ENCODE measurements around the gene RNF223.
"Not testable (repeated sequence)": the region's sequence is repeated elsewhere in the genome, so short reads cannot be mapped to it uniquely, and the experiment has no call there.

RNF223 gene

GRCh38 chr1:1106510-1107221, 32.6 kb upstream of the RNF223 start:
- DNase-seq = no peak

DNA sequence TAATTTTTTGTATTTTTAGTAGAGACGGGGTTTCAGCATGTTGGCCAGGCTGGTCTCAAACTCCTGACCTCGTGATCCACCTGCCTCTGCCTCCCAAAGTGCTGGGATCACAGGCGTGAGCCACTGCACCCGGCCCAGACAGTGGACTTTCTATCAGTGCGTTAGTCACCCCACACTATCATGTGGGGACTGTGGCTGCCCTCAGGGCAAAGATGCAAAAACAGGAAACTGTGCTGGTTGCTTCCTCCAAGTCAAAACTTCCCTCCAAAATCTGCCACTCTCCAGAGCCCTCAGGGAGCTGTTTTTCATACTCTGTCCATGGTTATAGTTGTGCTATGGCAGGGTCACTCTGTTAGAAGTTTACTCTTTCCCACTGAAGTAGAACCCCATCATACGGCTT, 30.0 kb upstream of the RNF223 start:
- DNase-seq = not testable (repeated sequence)

DNA sequence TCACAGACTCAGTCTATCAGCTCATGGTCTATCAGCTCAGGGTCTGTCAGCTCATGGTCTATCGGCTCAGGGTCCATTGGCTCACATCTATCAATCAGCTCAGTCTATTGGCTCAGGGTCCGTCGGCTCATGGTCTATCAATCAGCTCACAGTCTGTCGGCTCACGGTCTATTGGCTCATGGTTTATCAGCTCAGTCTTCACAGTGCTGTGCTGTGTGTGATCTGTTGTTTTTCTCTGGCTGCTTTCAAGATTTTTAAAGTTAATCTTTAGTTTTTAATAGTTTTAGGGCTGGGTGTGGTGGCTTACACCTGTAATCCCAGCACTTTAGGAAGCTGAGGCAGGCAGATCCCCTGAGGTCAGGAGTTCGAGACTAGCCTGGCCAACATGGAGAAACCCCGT, 27.4 kb upstream of the RNF223 start:
- no peak for DNase-seq

GRCh38 chr1:1100296-1100695, 26.2 kb upstream of the RNF223 start:
- no peak for DNase-seq

DNA sequence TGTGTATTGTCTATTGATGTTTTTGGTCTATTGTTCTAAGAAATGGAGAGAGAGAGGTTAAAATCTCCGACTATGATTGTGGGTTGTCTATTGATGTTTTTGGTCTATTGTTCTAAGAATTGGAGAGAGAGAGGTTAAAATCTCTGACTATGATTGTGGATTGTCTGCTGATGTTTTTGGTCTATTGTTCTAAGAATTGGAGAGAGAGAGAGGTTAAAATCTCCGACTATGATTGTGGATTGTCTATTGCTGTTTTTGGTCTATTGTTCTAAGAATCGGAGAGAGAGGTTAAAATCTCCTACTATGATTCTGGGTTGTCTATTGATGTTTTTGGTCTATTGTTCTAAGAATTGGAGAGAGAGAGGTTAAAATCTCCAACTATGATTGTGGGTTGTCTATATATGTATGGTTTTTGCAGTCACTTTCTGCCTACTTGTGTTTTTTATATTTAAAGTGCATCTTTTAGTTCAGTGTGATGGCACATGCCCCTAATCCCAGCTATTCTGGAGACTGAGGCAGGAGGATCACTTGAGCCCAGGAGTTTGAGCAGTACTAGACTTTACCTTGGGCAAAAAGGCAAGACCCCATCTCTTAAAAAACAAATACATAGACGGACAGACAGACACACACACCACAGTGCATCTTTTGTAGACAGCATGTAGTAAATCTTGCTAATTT, 25.5 kb upstream of the RNF223 start:
- no peak for DNase-seq

DNA sequence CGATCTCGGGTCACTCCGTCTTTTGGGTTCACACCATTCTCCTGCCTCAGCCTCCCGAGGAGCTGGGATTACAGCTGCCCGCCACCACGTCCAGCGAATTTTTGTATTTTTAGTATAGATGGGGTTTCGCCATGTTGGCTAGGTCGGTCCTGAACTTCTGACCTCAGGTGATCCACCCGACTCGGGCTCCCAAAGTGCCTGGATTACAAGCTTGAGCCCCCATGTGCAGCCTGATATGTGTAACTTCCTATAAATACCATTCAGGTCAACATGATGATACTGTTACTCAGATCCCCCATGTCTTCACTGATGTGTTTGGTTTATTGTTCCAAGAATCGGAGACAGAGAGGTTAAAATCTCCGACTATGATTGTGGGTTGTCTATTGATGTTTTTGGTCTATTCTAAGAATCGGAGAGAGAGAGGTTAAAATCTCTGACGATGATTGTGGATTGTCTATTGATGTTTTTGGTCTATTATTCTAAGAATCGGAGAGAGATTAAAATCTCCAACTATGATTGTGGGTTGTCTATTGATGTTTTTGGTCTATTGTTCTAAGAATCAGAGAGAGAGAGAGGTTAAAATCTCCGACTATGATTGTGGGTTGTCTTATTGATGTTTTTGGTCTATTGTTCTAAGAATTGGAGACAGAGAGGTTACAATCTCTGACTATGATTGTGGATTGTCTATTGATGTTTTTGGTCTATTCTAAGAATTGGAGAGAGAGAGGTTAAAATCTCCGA, 24.7 kb upstream of the RNF223 start:
- no peak for DNase-seq

GRCh38 chr1:1096136-1096535, 22.0 kb upstream of the RNF223 start:
- DNase-seq = not testable (repeated sequence)

- DNase-seq = no peak
Observed at GRCh38 chr1:1094981-1095380, 20.9 kb upstream of the RNF223 start.

DNA sequence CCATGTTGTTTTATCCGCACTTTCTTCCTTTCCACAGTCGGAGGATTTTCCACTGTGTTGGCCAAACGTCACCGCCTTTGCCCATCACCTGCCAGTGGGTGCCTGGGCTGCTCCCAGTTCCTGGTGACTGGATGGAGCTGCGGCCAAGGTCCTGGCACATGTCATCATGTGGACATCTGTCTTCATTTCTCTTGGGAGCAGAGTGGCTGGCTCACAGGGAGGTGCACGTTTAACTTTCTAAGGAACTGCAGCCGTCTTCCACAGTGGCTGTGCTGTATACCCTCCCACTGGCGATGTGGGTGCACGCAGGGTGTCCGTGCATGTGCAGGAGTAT, 19.5 kb upstream of the RNF223 start:
- DNase-seq = no peak

- DNase-seq = no peak
Observed at GRCh38 chr1:1092894-1093609, 18.9 kb upstream of the RNF223 start.

GRCh38 chr1:1092149-1092855, 18.2 kb upstream of the RNF223 start:
- no peak for DNase-seq

DNA sequence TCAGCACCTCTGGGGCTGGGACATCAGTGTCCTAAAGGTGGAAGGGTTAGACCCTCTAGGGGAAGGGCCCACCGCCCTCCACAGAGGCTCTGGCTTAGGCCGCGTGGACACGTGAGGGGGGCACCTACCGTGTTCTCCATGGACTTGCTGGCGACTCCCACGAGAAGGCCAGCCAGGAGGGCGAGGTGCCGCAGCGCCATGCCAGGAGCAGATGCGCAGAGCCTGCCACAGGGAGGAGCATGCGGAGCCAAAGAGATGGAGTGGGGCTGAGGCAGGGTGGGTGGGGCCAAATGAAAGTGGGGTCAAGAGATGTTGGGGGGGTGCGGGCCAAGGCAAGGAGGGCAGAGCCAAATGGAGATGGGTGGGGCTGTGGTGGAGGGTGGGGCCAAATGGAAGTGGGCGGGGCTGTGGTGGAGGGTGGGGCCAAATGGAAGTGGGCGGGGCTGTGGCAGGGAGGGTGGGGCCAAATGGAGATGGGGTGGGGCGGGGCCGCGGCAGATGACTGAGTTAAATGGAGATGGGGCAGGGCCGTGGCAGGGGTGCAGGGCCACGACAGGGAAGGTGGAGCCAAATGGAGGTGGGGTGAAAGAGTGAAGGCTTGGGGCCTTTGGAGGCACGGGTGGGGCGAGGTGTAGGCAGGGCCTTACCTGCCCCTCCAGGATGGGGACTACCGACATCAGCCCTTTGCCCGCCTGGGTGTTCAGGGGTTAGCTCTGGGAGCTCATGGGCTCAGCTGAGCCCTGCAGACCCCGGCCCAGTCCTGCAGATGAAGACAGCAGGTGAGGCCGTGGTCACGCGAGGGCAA, 17.4 kb upstream of the RNF223 start:
- DNase-seq = no peak

GRCh38 chr1:1090424-1091343, 16.6 kb upstream of the RNF223 start:
- DNase-seq = no peak

DNA sequence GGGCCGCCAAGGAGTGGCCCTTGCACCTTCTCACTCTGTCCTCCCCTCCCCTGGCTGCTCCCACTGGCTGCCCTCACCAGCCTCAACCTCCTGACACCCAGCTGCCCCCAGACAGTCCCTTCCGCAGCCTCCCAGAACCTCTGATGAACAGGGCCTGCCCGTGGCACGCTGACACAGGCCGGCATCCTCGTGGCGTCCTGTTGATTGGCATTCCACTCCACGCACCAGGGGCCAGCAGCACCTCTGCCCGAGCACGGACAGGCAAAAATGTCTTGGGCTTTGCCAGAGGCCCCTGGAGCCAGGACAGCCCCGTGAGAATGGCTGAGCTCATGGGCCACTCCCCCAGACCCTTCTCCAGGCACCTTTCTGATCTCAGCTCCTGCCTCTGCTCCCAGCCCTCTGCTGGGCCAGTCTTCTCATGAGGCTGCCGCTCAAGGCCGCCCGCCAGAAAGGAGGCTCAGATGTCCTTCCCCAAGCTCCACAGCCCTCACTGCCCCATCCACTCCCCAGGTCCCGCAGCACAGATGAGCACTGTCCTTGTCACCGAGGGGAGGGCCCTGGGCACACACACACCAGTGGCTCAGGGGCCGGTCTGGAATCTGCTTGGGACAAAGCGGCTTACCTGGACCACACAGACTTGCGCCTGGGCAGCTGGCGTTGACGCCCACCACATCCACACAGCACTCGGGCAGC, 15.8 kb upstream of the RNF223 start:
- DNase-seq = no peak

GRCh38 chr1:1088801-1089680, 14.9 kb upstream of the RNF223 start:
- DNase-seq = no peak

- DNase-seq = no peak
Observed at GRCh38 chr1:1088029-1088800, 14.1 kb upstream of the RNF223 start.

GRCh38 chr1:1087351-1088028, 13.4 kb upstream of the RNF223 start:
- no peak for DNase-seq

- DNase-seq = no peak
Observed at GRCh38 chr1:1086911-1087341, 12.8 kb upstream of the RNF223 start.

Measured in SW 1271 (cell line).